GM18873 (cell line): ENCODE data around the gene ARHGEF3.
"Not testable (repeated sequence)": the region's sequence is repeated elsewhere in the genome, so short reads cannot be mapped to it uniquely, and the experiment has no call there.

Experiments used
- ATAC-seq: cut with Tn5 transposase; IDR thresholded peaks from one replicate; pipeline ENCODE4 v1.9.1; 2021; ENCODE audit warnings: mild to moderate bottlenecking, moderate library complexity, moderate number of reproducible peaks; ENCODE audit not compliant: unreplicated experiment, low FRiP score

ARHGEF3 gene

DNA sequence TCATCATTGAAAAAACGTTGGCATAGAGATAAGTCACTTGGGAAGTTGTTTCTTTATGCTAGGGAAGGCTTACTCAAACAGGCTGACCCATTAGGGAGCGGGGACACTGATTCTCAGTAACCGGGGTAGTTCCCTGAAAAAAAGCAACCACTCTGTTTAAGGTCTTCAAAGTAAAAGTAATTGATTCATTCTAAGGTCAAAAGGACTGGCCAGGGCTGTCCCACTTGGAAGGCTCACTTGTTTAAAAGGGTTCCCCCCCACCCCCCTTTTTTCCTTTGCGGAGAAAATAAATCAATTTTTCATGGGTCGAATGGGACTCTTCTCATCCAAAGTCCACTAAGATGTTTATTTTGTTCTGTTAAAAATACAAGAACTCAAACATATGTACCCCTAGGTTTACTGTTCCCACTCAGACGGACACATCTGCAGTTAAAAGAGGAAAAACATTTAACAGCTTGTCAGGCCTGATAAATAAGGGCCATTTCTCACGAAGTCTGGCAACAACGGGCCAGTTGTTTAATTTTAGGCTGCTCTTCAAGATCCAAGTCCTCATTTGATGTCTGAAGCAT is 53.0 kb downstream of the ARHGEF3 start:
- ATAC-seq: no peak

GRCh38 chr3:56747150-56747549 is 54.6 kb downstream of the ARHGEF3 start:
- no peak for ATAC-seq

GRCh38 chr3:56744016-56744415 is 57.7 kb downstream of the ARHGEF3 start:
- no peak for ATAC-seq

- ATAC-seq: no peak
These were observed 58.9 kb downstream of the ARHGEF3 start for GRCh38 chr3:56742887-56743286.

DNA sequence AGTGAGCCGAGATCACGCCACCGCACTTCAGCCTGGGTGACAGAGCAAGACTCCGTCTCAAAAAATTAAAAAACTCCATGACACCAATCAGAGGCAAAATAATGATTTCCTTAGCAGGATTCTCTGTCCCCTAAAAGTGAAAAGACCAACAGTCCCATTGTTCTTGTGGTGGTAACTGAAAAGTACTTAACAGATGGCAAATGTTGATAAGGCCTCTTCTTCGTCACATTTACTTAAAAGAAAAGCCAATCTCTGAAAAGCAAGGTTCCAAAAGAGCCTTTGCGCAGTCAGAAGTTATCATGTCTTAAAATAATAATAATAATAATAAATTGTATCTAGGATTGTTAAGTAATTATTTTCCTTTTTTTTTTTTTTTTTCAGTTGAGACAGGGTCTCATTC is 62.7 kb downstream of the ARHGEF3 start:
- no peak for ATAC-seq

- ATAC-seq: no peak
These were observed 64.7 kb downstream of the ARHGEF3 start for GRCh38 chr3:56737006-56737405.

DNA sequence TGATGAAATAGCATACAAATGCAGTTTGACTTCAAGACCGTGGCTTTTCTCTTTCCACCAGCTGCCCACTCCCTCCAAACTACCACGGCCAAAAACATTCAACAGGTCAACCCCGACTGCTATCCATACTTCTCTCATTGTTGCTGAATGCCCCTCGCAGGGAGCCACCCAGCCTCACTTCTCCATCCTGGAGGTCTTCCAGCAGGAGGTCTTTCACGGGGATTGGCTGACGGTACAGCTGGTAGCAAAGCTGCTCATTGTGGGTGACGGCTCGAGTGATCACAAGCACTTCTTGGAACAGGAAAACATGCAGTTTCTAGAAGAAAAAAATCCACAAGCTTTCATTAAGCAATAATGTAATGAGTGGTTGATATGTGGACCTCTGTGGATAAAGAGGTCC is 69.6 kb downstream of the ARHGEF3 start:
- ATAC-seq: no peak

GRCh38 chr3:56725175-56725574 is 76.6 kb downstream of the ARHGEF3 start:
- peak; percentile 95 for ATAC-seq

- no peak for ATAC-seq
These were observed 77.1 kb downstream of the ARHGEF3 start for GRCh38 chr3:56724676-56725075.

- ATAC-seq: no peak
These were observed 80.9 kb downstream of the ARHGEF3 start for GRCh38 chr3:56720849-56721248.

GRCh38 chr3:56718809-56719208 is 82.9 kb downstream of the ARHGEF3 start:
- ATAC-seq: not testable (repeated sequence)

GRCh38 chr3:56711344-56711743 is 90.4 kb downstream of the ARHGEF3 start:
- ATAC-seq: no peak

GRCh38 chr3:56707412-56707811 is 94.3 kb downstream of the ARHGEF3 start:
- ATAC-seq: not testable (repeated sequence)

GRCh38 chr3:56706629-56707028 is 95.1 kb downstream of the ARHGEF3 start:
- no peak for ATAC-seq

DNA sequence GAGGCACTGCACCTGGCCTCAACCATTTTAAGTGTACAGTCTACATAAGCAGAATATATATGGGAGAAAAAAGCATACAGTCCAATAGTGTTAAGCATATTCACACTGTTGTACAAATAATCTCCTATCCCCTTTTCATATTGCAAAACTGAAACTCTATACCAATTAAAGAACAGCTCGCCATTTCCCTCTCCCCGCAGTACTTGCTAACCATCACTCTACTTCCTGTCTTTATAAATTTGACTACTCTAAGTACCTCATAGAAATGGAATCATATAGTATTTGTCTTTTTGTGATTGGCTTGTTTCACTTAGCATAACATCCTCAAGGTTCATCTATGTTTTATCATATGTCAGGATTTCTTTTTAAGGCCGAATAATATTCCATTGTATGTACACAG is 97.0 kb downstream of the ARHGEF3 start:
- ATAC-seq: no peak

DNA sequence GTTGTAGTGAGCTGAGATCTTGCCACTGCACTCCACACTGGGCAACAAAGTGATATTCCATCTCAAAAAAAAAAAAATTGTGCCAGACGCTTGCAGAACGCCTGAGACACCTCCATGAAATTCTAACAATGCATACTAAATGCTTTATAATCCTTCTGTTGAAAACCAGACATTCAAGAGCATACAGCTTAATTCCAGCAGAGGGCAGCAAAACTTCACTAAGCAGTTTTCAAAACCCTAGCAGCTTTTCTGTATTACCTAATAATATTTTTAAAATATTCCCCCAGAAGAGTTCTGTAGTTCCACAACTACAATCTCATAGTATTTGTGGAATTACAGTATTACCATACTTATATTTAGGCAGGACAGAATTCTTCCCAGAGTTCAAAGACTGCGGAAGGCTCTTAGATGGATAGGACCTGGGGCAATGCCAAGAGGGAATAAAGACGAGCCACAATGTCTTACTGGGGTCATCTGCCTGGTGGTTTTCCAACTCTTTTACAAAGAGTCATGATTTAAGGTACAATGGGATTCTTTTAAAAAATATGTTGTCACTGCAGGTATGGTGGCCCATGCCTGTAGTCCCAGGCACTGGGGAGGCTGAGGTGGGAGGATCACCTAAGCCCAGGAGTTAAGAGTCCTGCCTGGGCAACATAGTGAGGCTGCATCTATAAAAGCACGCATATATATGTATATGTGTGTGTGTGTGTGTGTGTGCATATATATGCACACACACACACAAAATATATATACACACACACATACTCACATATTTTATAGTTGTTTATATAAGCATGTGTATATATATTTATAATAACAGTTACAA is 99.0 kb downstream of the ARHGEF3 start:
- no peak for ATAC-seq

GRCh38 chr3:56700151-56700550 is 101.6 kb downstream of the ARHGEF3 start:
- no peak for ATAC-seq

GRCh38 chr3:56694867-56695683 is 106.7 kb downstream of the ARHGEF3 start:
- no peak for ATAC-seq

DNA sequence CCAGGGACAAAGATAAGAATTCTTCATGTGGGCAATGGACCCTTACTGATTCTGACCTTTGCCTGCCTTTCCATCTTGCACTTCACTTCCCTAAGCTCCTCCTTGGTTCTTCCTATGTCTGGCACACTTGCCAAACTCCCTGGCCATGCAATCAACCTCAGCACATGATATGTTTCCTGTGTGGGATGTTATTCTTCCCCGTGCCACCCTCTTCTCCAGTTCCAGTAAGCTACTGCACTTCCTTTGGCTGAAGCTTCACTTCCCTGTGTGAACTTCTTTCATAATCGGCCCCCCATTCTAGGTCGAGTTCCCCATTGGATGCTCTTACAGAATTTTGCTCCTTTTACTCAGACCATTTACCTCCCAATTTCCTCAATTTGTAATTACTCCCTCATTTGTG is 108.0 kb downstream of the ARHGEF3 start:
- no peak for ATAC-seq

- not testable (repeated sequence) for ATAC-seq
These were observed 109.0 kb downstream of the ARHGEF3 start for GRCh38 chr3:56692520-56693433.
